Fibroblast of peridontal ligament (primary cell): ENCODE data around the gene CMPK1.
A peak's percentile ranks its signal among the peaks of the same experiment; 100 is the strongest.

Source experiments
- DNase-seq: peaks from one replicate; pipeline ENCODE4 v3.0.0-alpha.2; 2010; ENCODE audit errors: extremely low read depth

Gene CMPK1

GRCh38 chr1:47396671-47397196 is 63.1 kb downstream of the CMPK1 start:
- no peak for DNase-seq

GRCh38 chr1:47399138-47399845 is 65.7 kb downstream of the CMPK1 start:
- DNase-seq, result no peak

DNA sequence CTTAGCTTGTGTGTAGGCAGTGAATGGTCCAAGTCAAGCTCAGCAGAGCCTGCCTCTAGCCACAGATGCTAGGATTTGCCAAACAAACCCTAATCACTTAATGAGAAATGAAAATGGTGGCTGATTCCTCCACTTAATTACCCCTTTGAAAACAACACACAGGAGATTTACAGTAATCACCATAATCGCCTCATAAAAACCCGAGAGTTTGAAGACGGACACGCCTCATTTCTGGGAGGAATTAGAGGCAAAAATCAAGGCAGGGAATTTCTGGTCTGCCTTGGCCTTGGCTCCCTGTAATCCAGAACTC is 66.2 kb downstream of the CMPK1 start:
- DNase-seq, result no peak

GRCh38 chr1:47401761-47402160 is 68.2 kb downstream of the CMPK1 start:
- DNase-seq, result no peak

DNA sequence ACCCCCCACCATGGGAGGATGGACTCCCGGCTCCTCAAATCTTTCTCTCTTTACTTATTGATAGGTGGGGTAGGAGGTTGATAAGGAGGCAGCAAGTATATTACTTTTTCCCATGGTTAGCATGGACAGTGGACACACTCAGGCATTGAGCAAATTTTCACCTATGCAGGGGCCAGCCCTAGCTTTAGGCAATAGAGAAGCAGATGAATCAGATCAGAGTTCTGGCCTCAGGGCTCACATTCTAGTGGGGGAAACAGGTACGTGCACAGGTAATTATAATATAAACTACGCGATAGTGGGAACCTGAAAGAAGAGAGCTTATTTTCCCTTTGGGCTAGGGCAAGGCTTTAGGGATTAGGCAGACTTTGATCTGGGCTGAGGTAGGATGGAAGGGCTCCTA is 69.0 kb downstream of the CMPK1 start:
- DNase-seq, result no peak

- no peak for DNase-seq
These were observed 69.8 kb downstream of the CMPK1 start for GRCh38 chr1:47403321-47403910.

- DNase-seq, result no peak
These were observed 72.1 kb downstream of the CMPK1 start for GRCh38 chr1:47405697-47406096.

DNA sequence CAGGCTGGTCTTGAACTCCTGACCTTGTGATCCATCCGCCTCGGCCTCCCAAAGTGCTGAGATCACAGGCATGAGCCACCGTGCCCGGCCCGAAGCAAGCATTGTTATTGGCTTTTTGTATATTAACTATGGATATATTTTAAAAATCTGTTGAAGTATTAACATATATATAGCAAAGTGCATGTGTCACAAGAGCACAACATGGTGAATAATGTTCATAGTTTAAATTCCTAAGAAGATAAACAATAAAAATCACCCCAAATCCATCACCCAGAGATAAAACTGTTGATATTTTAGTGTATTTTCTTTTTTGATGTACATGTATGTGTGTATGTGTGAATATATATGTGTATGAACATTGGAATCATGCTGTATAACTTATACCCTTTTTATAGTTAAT is 73.4 kb downstream of the CMPK1 start:
- no peak for DNase-seq

GRCh38 chr1:47407481-47407880 is 73.9 kb downstream of the CMPK1 start:
- DNase-seq, result peak; percentile 29

DNA sequence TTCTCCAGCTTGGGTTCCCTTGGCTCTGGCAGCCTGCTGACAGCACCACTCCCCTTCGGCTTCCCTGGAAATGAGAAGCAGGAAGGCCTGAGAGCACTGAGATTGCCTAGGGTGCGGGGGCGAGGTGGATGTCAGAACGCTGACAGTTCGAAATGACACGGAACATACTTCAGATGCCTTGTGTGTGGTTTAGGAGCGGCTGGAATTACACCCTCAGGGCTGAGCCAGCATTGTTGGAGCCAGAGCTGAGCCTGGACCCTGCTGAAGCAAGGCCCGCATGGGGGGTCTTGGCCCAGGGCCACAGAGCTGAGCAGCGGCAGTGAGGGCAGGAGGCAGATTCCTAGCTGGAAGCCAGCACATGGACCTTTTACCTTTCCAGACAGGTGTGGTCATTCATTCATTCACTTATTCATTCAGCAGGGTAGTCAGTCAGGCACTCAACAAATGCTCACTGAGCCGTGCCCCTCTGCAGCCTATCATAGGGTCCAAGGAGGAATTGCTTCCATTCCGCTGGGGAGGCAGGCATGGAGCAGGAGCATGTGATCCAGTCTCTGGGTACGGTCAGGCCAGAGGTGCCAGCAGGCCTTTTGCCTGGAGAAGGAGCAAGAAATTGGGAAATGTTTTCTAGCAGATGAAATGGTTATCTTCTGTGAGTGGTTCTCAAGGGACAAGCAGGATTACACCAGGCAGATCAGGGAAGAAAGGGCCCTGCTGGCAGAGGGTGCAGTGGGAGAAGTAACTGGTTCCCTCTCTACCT is 75.9 kb downstream of the CMPK1 start:
- DNase-seq, result peak; percentile 35

DNA sequence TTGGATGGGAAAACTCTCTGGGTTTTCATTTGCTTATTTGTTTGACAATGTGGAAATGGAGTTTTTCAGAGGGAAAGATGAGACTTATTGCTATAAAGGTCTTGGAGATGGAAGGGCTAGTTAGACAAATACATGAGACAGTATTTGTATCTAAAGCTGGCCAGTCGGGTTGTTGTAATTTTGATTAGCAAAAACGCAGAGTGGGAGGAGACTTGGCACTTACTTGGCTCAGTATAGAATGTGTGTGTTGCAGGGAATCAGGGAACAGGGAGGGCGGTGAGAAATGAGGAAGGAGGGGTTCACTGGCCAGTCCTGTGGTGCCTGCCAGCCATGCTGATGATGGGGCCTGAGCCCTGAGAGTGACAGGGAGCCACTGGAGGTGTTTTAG is 76.5 kb downstream of the CMPK1 start:
- DNase-seq, result no peak

DNA sequence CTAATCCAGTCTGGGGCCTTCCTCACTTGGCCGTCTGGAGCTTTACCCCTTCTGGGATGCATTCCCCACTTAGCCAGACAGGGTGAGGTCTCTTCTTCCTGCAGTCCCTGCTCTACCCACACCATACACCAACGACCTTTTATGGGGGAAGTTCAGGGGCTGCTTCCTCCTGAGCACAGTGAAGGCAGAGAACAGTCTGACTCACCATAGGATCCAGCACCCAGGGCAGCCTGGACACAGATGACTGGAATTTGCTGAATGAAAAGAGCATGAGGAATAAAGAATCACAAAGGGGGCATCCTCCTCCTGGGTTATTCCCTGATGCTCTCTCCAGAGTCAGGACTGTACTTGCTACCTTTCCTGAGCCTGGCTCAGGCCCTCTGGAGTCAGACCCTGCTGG is 77.8 kb downstream of the CMPK1 start:
- DNase-seq, result no peak

DNA sequence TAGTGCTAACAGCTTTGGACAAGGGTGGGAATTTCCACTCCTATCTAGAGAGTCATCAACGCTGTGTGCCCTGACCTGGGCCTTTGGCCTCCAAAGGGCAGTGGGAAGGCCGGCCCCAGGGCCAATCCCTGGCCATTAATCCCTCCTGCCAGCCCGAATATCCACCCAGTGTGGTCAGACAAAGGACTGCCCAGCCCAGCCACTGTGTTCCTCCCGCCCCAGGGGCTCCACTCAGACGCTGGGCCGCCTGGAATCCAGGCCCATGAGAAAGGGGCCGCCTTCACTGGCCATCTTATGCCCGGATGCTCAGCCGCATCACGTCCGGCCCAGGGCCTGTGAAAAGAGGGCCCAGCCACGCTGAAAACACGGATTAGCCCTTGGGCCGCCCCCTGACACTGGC is 78.8 kb downstream of the CMPK1 start:
- no peak for DNase-seq

DNA sequence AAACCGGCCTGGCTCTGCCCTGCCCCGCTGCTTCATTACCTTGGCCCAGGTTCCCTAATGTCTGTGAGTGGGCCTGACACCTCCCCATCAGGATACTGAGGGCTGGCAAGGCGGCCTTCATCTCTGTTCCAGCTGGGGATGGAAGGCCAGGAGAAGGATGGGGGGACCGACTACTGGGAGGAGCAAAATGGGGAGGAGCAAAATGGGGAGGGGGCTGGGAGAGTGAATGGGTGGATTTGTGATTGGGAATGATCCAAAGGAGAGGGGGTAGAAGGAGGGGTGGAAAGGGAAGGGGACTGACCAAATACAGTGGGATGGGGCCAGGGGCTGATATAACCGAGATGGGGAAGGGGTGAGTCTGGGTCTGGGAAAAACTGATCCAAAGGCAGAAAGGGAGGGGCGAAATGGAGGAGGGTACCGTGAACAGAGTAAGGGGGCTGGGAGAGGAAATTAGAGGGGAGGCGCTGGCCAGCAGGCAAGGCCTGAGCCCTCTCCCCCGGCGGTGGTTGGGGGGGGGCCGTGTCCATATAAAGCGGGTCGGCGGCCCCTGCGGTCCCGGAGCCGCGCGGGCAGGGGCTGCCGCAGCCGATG is 82.2 kb downstream of the CMPK1 start, which contains the start of gene FOXE3:
FOXE3 (plus strand) TSS at position 558 of the 591 bp plus-strand sequence; CDS start at position 589, 31 bp downstream.
- DNase-seq, result no peak

DNA sequence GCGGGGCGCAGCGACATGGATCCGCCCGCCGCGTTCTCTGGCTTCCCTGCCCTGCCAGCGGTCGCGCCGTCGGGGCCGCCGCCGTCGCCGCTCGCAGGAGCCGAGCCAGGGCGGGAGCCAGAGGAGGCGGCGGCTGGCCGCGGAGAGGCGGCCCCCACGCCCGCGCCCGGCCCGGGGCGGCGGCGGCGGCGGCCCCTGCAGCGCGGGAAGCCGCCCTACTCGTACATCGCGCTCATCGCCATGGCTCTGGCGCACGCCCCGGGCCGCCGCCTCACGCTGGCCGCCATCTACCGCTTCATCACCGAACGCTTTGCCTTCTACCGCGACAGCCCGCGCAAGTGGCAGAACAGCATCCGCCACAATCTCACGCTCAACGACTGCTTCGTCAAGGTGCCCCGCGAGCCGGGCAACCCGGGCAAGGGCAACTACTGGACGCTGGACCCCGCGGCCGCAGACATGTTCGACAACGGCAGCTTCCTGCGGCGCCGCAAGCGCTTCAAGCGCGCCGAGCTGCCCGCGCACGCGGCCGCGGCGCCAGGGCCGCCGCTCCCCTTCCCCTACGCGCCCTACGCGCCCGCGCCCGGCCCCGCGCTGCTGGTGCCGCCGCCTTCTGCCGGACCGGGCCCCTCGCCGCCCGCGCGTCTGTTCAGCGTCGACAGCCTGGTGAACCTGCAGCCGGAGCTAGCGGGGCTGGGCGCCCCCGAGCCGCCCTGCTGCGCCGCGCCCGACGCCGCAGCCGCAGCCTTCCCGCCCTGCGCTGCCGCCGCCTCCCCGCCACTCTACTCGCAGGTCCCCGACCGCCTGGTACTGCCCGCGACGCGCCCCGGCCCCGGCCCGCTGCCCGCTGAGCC is 83.0 kb downstream of the CMPK1 start:
- DNase-seq, result no peak

DNA sequence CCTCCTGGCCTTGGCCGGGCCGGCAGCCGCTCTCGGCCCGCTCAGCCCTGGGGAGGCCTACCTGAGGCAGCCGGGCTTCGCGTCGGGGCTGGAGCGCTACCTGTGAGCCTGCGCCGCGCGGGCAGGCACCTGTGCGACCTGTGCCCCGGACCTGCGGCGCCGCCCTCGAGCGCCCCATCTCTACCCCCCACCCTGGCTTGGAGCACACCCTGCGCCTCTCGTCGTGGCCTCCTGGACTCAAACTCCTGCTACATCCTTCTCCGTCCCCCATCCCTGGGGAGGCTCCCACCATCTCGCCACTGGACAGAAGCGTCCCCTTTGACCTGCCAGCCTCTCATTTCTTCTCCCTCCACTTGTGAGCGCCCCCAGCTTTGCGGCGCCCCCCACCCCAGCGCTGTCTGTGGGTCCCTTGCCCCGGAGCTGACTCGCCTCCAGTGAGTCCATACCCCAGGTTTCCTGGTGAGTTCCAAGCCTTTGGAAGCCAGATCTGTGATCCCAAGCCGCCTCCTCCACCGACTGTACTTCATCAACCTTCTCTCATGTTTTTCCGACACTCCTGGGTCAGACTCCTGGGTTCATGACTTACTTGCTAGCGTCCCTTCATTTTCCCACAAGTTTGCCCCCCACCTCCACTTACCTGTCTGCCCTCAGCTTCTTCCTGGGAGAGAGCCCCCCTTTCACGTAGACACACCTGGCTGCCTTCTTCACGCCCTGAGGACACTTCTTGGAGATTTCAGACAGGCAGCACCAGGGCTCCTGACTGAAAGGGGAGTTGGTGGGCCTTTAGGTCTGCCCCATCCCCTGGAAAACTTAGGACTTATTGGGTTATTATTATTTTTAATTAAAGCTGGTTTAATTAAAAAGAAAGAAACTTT is 83.8 kb downstream of the CMPK1 start:
- DNase-seq, result no peak

- no peak for DNase-seq
These were observed 84.5 kb downstream of the CMPK1 start for GRCh38 chr1:47418122-47418521.

GRCh38 chr1:47418681-47419325 is 85.2 kb downstream of the CMPK1 start:
- no peak for DNase-seq

DNA sequence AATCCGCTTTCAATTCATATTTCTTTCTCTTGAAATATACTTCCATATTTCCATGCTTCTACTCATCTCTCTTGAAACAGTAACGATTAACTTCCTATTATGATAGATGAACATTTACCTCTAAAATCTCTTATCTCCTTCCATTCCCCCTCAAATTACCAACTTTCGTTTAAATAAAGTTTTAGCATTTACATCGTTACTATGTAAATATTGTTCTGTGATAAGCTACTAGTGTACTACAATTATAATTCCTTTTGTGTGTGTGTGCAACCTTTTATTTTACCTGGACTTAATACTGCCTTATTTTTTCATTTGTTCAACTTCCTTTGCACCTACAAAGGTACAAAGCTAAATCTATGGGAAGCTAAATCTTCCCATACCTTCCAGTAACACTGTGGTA is 87.0 kb downstream of the CMPK1 start:
- no peak for DNase-seq

DNA sequence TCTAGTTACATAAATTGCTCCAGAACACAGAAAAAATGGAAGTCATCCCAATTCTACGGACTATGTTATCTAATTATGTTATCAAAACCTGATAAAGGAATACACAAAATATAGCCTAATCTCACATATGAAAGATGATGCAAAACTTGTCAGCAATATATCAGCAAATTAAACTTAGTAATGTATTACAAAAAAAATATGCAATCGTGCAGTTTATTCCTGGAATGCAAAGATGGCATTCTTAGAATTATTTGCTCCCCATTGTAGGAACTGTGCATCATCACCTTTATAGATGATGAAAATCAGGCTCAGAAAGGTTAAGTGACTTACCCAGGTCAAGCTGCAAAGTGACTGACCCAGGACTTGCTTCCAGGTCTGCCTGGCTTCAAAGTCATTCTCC is 90.3 kb downstream of the CMPK1 start:
- DNase-seq, result no peak
